CD4-positive, CD25-positive, alpha-beta regulatory T cell (primary cell): Measurements from ENCODE around the gene PYURF. TPM values are rescaled to one million over a fixed set of nuclear protein-coding genes. Genes with fewer than 3 reads are reported as not detected.

ENCODE experiments used
- ATAC-seq, 2 donors: fragments of 150-1000 bp; cut with Tn5 transposase; one replicate each; pipeline ENCODE4 v1.10.0; 2021; ENCODE audit warnings: low read depth in 2 of 2, moderate number of reproducible peaks in 2 of 2, moderate library complexity in 1 of 2
- DNase-seq, 3 donors: peaks; one replicate each; pipeline versions ENCODE4 v3.0.0 to v3.0.0-alpha.2; 2012 to 2022; ENCODE audit warnings: mixed read lengths in 1 of 3
- H3K27ac ChIP-seq: one replicate; pipeline ENCODE4 v1.7.0; 2013; ENCODE audit warnings: mild to moderate bottlenecking, low read length; ENCODE audit not compliant: insufficient read depth, poor library complexity, severe bottlenecking
- H3K27me3 ChIP-seq: one replicate; pipeline ENCODE4 v1.7.0; 2013; ENCODE audit warnings: low read length; ENCODE audit not compliant: control insufficient read depth, insufficient read depth
- H3K36me3 ChIP-seq: one replicate; pipeline ENCODE4 v1.7.0; 2013; ENCODE audit warnings: mild to moderate bottlenecking, low read length, moderate library complexity; ENCODE audit not compliant: control insufficient read depth, insufficient read depth
- H3K4me1 ChIP-seq: 2 replicates; pipeline ENCODE4 v1.7.0; 2013; ENCODE audit warnings: mild to moderate bottlenecking, low read length; ENCODE audit not compliant: insufficient read depth, control insufficient read depth, poor library complexity, severe bottlenecking
- H3K4me3 ChIP-seq: one replicate; pipeline ENCODE4 v1.7.0; 2013; ENCODE audit warnings: low read depth, mild to moderate bottlenecking, low read length, moderate library complexity
- H3K9me3 ChIP-seq, 2 experiments: 1 replicate in 1 of 2; 2 replicates in 1 of 2; pipeline ENCODE4 v1.7.0; 2013; ENCODE audit warnings: low read length in 2 of 2, mild to moderate bottlenecking in 1 of 2, moderate library complexity in 1 of 2; ENCODE audit not compliant: control insufficient read depth in 2 of 2
- H3K27ac Mint-ChIP-seq, 3 donors: one replicate each; pipeline ENCODE4 v1.8.0; 2020 to 2022; ENCODE audit warnings: mild to moderate bottlenecking in 3 of 3, mixed read lengths in 3 of 3, moderate library complexity in 2 of 3
- H3K27me3 Mint-ChIP-seq: one replicate; pipeline ENCODE4 v1.8.0; 2022; ENCODE audit warnings: mild to moderate bottlenecking, mixed read lengths
- H3K36me3 Mint-ChIP-seq: one replicate; pipeline ENCODE4 v1.8.0; 2020; ENCODE audit warnings: mixed read lengths
- H3K4me1 Mint-ChIP-seq, 4 donors: one replicate each; pipeline ENCODE4 v1.8.0; 2020 to 2022; ENCODE audit warnings: mixed read lengths in 4 of 4, mild to moderate bottlenecking in 1 of 4
- H3K4me3 Mint-ChIP-seq, 4 donors: one replicate each; pipeline ENCODE4 v1.8.0; 2020 to 2022; ENCODE audit warnings: mild to moderate bottlenecking in 4 of 4, mixed read lengths in 4 of 4, moderate library complexity in 3 of 4
- H3K9me3 Mint-ChIP-seq, 7 donors: one replicate each; pipeline ENCODE4 v1.8.0; 2020 to 2022; ENCODE audit warnings: mixed read lengths in 7 of 7, mild to moderate bottlenecking in 3 of 7, moderate library complexity in 2 of 7
- polyA plus RNA-seq, 4 donors: library from polyadenylated mRNA; unstranded; fragments of 300-500 nt; fragmentation: Illumina TruSeq; gene quantifications; one replicate each; pipeline ENCODE4 v1.2.3, GENCODE V29; 2021
- total RNA-seq: library from RNA; stranded (reverse); gene quantifications from one replicate; pipeline ENCODE4 v1.2.3, GENCODE V29; 2022

The PYURF gene
- total and polyA plus RNA-seq, 5 donors from 2014 or later, result 42.6 to 276 (median 265) TPM

- H3K27me3 ChIP-seq, result no peaks in the 10 kb centered on the region
- ATAC-seq (no peak), DNase-seq (no peak)
- Mint-ChIP-seq H3K36me3 (peaks cover 41% of the 10 kb centered on the region), H3K27me3 (no peaks in the 10 kb centered on the region), H3K4me3 (no peak overlapping the region), H3K4me1 (peaks cover 0 to 4% (median under 1%) of the 10 kb centered on the region in 4 donors), H3K9me3 (no peaks in the 10 kb centered on the region), H3K27ac (no peak overlapping the region)
- no peaks in the 10 kb centered on the region for H3K9me3 ChIP-seq
- H3K27ac ChIP-seq, result no peak overlapping the region
- no peak overlapping the region for H3K4me3 ChIP-seq
- H3K4me1 ChIP-seq, result no peaks in the 10 kb centered on the region
- H3K36me3 ChIP-seq, result peaks cover 50% of the 10 kb centered on the region
These were observed 25.6 kb downstream of the PYURF start for GRCh38 chr4:88497859-88498409.

- H3K36me3 Mint-ChIP-seq, result peaks cover 47% of the 10 kb centered on the region
- Histone ChIP-seq H3K27ac (peak overlapping the region; percentile 37), H3K4me1 (peaks cover 11% of the 10 kb centered on the region), H3K36me3 (peaks cover 34% of the 10 kb centered on the region), H3K4me3 (no peak overlapping the region), H3K9me3 (no peaks in the 10 kb centered on the region), H3K27me3 (no peaks in the 10 kb centered on the region)
- peak overlapping the region in 1 of 4 donors; percentile 7 for H3K4me3 Mint-ChIP-seq
- ATAC-seq (no peak), DNase-seq (peak in 1 of 3 donors; percentile 41)
- H3K27me3 Mint-ChIP-seq, result no peaks in the 10 kb centered on the region
- peak overlapping the region; percentile 32 to 89 (median 80) for H3K27ac Mint-ChIP-seq
- H3K4me1 Mint-ChIP-seq, result peaks cover 15 to 22% (median 16%) of the 10 kb centered on the region in 4 donors
- no peaks in the 10 kb centered on the region for H3K9me3 Mint-ChIP-seq
These were observed 34.3 kb downstream of the PYURF start for GRCh38 chr4:88489100-88489761.

- no peaks in the 10 kb centered on the region for H3K27me3 ChIP-seq
- ATAC-seq (no peak), DNase-seq (no peak)
- H3K4me3 ChIP-seq, result no peak overlapping the region
- no peaks in the 10 kb centered on the region for H3K4me1 ChIP-seq
- no peaks in the 10 kb centered on the region for H3K9me3 ChIP-seq
- no peaks in the 10 kb centered on the region for H3K9me3 Mint-ChIP-seq
- H3K27me3 Mint-ChIP-seq, result no peaks in the 10 kb centered on the region
- peaks cover 39% of the 10 kb centered on the region for H3K36me3 Mint-ChIP-seq
- H3K4me1 Mint-ChIP-seq, result peaks cover 2 to 10% (median 5%) of the 10 kb centered on the region in 4 donors
- H3K27ac Mint-ChIP-seq, result no peak overlapping the region
- H3K4me3 Mint-ChIP-seq, result no peak overlapping the region
- H3K36me3 ChIP-seq, result peaks cover 17% of the 10 kb centered on the region
- H3K27ac ChIP-seq, result no peak overlapping the region
These were observed 42.0 kb downstream of the PYURF start for GRCh38 chr4:88481537-88481936.

GRCh38 chr4:88478247-88478646 is 45.3 kb downstream of the PYURF start:
- Mint-ChIP-seq H3K27ac (no peak overlapping the region), H3K4me1 (peaks cover 0 to 10% (median 4%) of the 10 kb centered on the region in 4 donors), H3K36me3 (peaks cover 39% of the 10 kb centered on the region), H3K9me3 (no peaks in the 10 kb centered on the region), H3K27me3 (no peaks in the 10 kb centered on the region), H3K4me3 (no peak overlapping the region)
- Histone ChIP-seq H3K27me3 (no peaks in the 10 kb centered on the region), H3K27ac (no peak overlapping the region), H3K4me1 (no peaks in the 10 kb centered on the region), H3K36me3 (peaks cover 24% of the 10 kb centered on the region), H3K9me3 (no peaks in the 10 kb centered on the region), H3K4me3 (no peak overlapping the region)
- ATAC-seq, result no peak
- DNase-seq, result no peak

- Mint-ChIP-seq H3K9me3 (no peaks in the 10 kb centered on the region), H3K4me3 (no peak overlapping the region), H3K36me3 (peaks cover 46% of the 10 kb centered on the region), H3K4me1 (peaks cover 0 to 13% (median 3%) of the 10 kb centered on the region in 4 donors), H3K27me3 (no peaks in the 10 kb centered on the region), H3K27ac (no peak overlapping the region)
- DNase-seq, result no peak
- no peak for ATAC-seq
- no peaks in the 10 kb centered on the region for H3K27me3 ChIP-seq
- H3K27ac ChIP-seq, result no peak overlapping the region
- no peak overlapping the region for H3K4me3 ChIP-seq
- H3K36me3 ChIP-seq, result peaks cover 31% of the 10 kb centered on the region
- no peaks in the 10 kb centered on the region for H3K4me1 ChIP-seq
- H3K9me3 ChIP-seq, result no peaks in the 10 kb centered on the region
These were observed 46.2 kb downstream of the PYURF start for GRCh38 chr4:88477229-88477860.

Other genes starting within 250 kb of the PYURF start
- gene PPM1K, start 239.2 kb downstream of the PYURF start, total RNA-seq, result 84.1 TPM
- 10 to 100 TPM; 64.4 to 85.2 (median 77.2) TPM for gene PPM1K, start 239.2 kb downstream of the PYURF start, polyA plus RNA-seq
- gene HERC6, start 144.9 kb downstream of the PYURF start, total RNA-seq, result 21.5 TPM
- gene HERC6, start 144.9 kb downstream of the PYURF start, polyA plus RNA-seq, result 10 to 100 TPM; 21.2 to 37.6 (median 26.6) TPM
- 29.4 TPM for gene HERC5, start 66.7 kb downstream of the PYURF start, total RNA-seq
- gene HERC5, start 66.7 kb downstream of the PYURF start, polyA plus RNA-seq, result 10 to 100 TPM; 24.6 to 33.9 (median 26.8) TPM
- gene HERC3, start 68.7 kb upstream of the PYURF start, total RNA-seq, result 91.4 TPM
- gene HERC3, start 68.7 kb upstream of the PYURF start, polyA plus RNA-seq, result 10 to 100 TPM; 35.4 to 60.2 (median 49.7) TPM
- 9.0 TPM for gene NAP1L5, start 174.1 kb upstream of the PYURF start, total RNA-seq
- gene NAP1L5, start 174.1 kb upstream of the PYURF start, polyA plus RNA-seq, result 1 to 10 TPM; 1.8 to 3.4 (median 2.3) TPM